Loucy (cell line): ENCODE measurements around the gene SLC26A1.

Source experiments
- H2AFZ ChIP-seq: fragments of 200-600 bp; sonication (generic); 2 replicates; pipeline ENCODE4 v1.6.0; 2016; ENCODE audit warnings: antibody characterized with exemption, mild to moderate bottlenecking, low read length, moderate library complexity
- H3F3A ChIP-seq: fragments of 200-600 bp; 2 replicates; pipeline ENCODE4 v1.6.0; 2016; ENCODE audit warnings: antibody characterized with exemption, low read depth, mild to moderate bottlenecking
- H3K27me3 ChIP-seq: fragments of 200-600 bp; sonication (generic); 2 replicates; pipeline ENCODE4 v1.6.1; 2014; ENCODE audit warnings: low read length, mild to moderate bottlenecking; ENCODE audit not compliant: insufficient read depth, poor library complexity, severe bottlenecking
- H3K36me3 ChIP-seq: fragments of 200-600 bp; sonication (generic); 2 replicates; pipeline ENCODE4 v1.6.1; 2016; ENCODE audit warnings: low read length; ENCODE audit not compliant: insufficient read depth
- H3K4me1 ChIP-seq: fragments of 200-600 bp; sonication (generic); 2 replicates; pipeline ENCODE4 v1.5.1; 2014; ENCODE audit warnings: low read length, mild to moderate bottlenecking; ENCODE audit not compliant: insufficient read depth, poor library complexity, severe bottlenecking
- H3K4me2 ChIP-seq: fragments of 200-600 bp; sonication (generic); 2 replicates; pipeline ENCODE4 v1.6.0; 2014; ENCODE audit warnings: antibody characterized with exemption, low read length, low read depth, mild to moderate bottlenecking; ENCODE audit not compliant: poor library complexity, severe bottlenecking
- H3K4me3 ChIP-seq: fragments of 200-600 bp; sonication (generic); 2 replicates; pipeline ENCODE4 v1.5.1; 2014; ENCODE audit warnings: low read length, mild to moderate bottlenecking, mixed read lengths; ENCODE audit not compliant: poor library complexity, severe bottlenecking
- H3K79me2 ChIP-seq: fragments of 200-600 bp; sonication (generic); 2 replicates; pipeline ENCODE4 v1.6.1; 2014; ENCODE audit warnings: low read length; ENCODE audit not compliant: insufficient read depth
- H3K9ac ChIP-seq: fragments of 200-600 bp; sonication (generic); 2 replicates; pipeline ENCODE4 v1.6.0; 2014; ENCODE audit warnings: mild to moderate bottlenecking, low read depth, low read length, moderate library complexity; ENCODE audit not compliant: poor library complexity, severe bottlenecking
- H3K9me2 ChIP-seq: fragments of 200-600 bp; sonication (generic); replicated peaks from 2 replicates; pipeline ENCODE4 v1.6.1; 2016; ENCODE audit warnings: low read depth, low read length, mixed read lengths
- H3K9me3 ChIP-seq: fragments of 200-600 bp; sonication (generic); 2 replicates; pipeline ENCODE4 v1.6.1; 2014; ENCODE audit warnings: mild to moderate bottlenecking, antibody characterized with exemption, low read length, low read depth; ENCODE audit not compliant: insufficient read depth
- H4K20me1 ChIP-seq: fragments of 200-600 bp; sonication (generic); 2 replicates; pipeline ENCODE4 v1.6.0; 2014; ENCODE audit warnings: antibody characterized with exemption, low read length, mild to moderate bottlenecking; ENCODE audit not compliant: insufficient read depth, poor library complexity, severe bottlenecking
- EZH2phosphoT487 ChIP-seq: fragments of 200-600 bp; IDR thresholded peaks from 2 replicates; pipeline ENCODE4 v1.6.1; 2018; ENCODE audit warnings: antibody characterized with exemption, mild to moderate bottlenecking, moderate library complexity, borderline replicate concordance
- TF ChIP-seq, protein P1 (sequence below): fragments of 200-600 bp; sonication (generic); conservative IDR thresholded peaks from 2 replicates; pipeline ENCODE4 v1.5.1; 2014; ENCODE audit warnings: mild to moderate bottlenecking, antibody characterized with exemption, low read length

Gene SLC26A1, protein sequence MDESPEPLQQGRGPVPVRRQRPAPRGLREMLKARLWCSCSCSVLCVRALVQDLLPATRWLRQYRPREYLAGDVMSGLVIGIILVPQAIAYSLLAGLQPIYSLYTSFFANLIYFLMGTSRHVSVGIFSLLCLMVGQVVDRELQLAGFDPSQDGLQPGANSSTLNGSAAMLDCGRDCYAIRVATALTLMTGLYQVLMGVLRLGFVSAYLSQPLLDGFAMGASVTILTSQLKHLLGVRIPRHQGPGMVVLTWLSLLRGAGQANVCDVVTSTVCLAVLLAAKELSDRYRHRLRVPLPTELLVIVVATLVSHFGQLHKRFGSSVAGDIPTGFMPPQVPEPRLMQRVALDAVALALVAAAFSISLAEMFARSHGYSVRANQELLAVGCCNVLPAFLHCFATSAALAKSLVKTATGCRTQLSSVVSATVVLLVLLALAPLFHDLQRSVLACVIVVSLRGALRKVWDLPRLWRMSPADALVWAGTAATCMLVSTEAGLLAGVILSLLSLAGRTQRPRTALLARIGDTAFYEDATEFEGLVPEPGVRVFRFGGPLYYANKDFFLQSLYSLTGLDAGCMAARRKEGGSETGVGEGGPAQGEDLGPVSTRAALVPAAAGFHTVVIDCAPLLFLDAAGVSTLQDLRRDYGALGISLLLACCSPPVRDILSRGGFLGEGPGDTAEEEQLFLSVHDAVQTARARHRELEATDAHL

GRCh38 chr4:993111-994029 lies at the start of gene SLC26A1:
SLC26A1 (minus strand) TSS chr4:993404; CDS start chr4:991703, 1,701 bp downstream.
- no peak within 1 kb of the TSS for H3K4me2 ChIP-seq
- H3K36me3 ChIP-seq = no peaks in the 10 kb centered on the region
- H3K4me1 ChIP-seq = no peaks in the 10 kb centered on the region
- H2AFZ ChIP-seq = no peak within 1 kb of the TSS
- H3K9me3 ChIP-seq = no peaks in the 10 kb centered on the region
- no peaks in the 10 kb centered on the region for H3F3A ChIP-seq
- H3K9me2 ChIP-seq = no peaks in the 10 kb centered on the region
- no peak for TF ChIP-seq EZH2phosphoT487
- TF ChIP-seq, protein P1, sequence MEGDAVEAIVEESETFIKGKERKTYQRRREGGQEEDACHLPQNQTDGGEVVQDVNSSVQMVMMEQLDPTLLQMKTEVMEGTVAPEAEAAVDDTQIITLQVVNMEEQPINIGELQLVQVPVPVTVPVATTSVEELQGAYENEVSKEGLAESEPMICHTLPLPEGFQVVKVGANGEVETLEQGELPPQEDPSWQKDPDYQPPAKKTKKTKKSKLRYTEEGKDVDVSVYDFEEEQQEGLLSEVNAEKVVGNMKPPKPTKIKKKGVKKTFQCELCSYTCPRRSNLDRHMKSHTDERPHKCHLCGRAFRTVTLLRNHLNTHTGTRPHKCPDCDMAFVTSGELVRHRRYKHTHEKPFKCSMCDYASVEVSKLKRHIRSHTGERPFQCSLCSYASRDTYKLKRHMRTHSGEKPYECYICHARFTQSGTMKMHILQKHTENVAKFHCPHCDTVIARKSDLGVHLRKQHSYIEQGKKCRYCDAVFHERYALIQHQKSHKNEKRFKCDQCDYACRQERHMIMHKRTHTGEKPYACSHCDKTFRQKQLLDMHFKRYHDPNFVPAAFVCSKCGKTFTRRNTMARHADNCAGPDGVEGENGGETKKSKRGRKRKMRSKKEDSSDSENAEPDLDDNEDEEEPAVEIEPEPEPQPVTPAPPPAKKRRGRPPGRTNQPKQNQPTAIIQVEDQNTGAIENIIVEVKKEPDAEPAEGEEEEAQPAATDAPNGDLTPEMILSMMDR = no peak
- no peaks in the 10 kb centered on the region for H4K20me1 ChIP-seq
- no peaks in the 10 kb centered on the region for H3K79me2 ChIP-seq
- no peaks in the 10 kb centered on the region for H3K27me3 ChIP-seq
- no peak within 1 kb of the TSS for H3K4me3 ChIP-seq
- H3K9ac ChIP-seq = no peak within 1 kb of the TSS

DNA sequence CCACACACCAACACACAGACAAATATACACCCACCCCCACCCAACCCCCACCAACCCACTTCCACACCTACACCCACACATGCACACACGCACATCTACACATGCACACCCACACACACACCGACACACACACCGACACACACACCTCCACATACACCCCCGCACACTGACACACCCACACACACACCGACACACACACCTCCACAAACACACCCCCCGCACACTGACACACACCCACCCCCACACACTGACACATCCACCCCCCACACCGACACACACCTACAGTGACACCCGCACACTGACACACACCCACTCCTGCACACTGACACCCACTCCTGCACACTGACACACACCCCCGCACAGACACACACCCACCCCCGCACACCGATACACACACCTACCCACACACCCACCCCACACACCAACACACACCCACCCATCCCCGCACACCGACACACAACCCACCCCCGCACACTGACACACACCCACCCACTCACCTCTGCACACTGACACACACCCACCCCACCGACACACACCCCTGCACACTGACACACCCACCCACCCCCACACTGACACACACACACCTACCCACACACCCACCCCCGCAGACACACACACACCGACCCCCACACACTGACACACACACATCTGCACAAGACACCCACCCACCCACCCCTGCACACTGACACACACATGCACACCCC lies 49.3 kb upstream of the SLC26A1 start:
- TF ChIP-seq, protein P1 = no peak
- no peak for TF ChIP-seq EZH2phosphoT487
- Histone ChIP-seq H3K4me1 (no peaks in the 10 kb centered on the region), H3F3A (no peaks in the 10 kb centered on the region), H3K9ac (no peak overlapping the region), H3K79me2 (no peaks in the 10 kb centered on the region), H3K9me3 (peaks cover 4% of the 10 kb centered on the region; the same call in 1 of the 2 replicates), H3K27me3 (no peaks in the 10 kb centered on the region), H4K20me1 (no peaks in the 10 kb centered on the region), H3K36me3 (no peaks in the 10 kb centered on the region), H3K9me2 (no peaks in the 10 kb centered on the region), H3K4me2 (no peak overlapping the region), H2AFZ (no peak overlapping the region), H3K4me3 (no peak overlapping the region)

DNA sequence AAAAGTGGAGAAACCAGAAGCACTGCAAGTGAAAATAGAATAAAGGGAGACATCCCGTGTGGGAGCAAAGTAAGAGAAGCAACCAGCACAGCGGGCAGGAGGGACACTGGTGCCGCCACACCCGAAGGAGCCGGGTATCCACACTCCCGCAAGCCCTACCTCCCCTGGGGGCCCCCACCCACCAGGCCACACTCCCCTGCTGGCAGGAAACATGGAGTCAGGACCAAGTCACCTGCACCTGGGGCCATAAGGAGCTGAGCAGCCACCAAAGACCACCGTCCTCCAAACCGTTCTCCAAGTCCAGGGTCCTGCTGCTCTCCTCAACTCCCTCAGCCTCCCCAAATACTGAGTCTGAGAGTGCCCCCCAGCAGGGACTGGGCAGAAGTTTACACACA lies 48.7 kb upstream of the SLC26A1 start:
- TF ChIP-seq EZH2phosphoT487 = no peak
- TF ChIP-seq, protein P1 = no peak
- Histone ChIP-seq H3K9me2 (no peaks in the 10 kb centered on the region), H3K4me3 (no peak overlapping the region), H3K9me3 (peaks cover 3% of the 10 kb centered on the region; the same call in 1 of the 2 replicates), H3K4me2 (no peak overlapping the region), H3K27me3 (no peaks in the 10 kb centered on the region), H3F3A (no peaks in the 10 kb centered on the region), H4K20me1 (no peaks in the 10 kb centered on the region), H3K79me2 (no peaks in the 10 kb centered on the region), H3K36me3 (no peaks in the 10 kb centered on the region), H3K9ac (no peak overlapping the region), H2AFZ (no peak overlapping the region), H3K4me1 (no peaks in the 10 kb centered on the region)
